Measurements from ENCODE around the gene PIGM.
"Not testable (repeated sequence)": the region's sequence is repeated elsewhere in the genome, so short reads cannot be mapped to it uniquely, and the experiment has no call there.

PIGM gene

GRCh38 chr1:160061369-160062229 is 29.8 kb upstream of the PIGM start:
- DNase-seq (ENCODE audit: low read depth in 3 of 3): no peak

- no peak for DNase-seq (ENCODE audit: low read depth in 3 of 3)
Observed at GRCh38 chr1:160058087-160058486, 26.3 kb upstream of the PIGM start.

GRCh38 chr1:160056648-160057169 is 24.9 kb upstream of the PIGM start:
- DNase-seq (ENCODE audit: low read depth in 3 of 3): no peak

GRCh38 chr1:160053548-160054365 is 22.0 kb upstream of the PIGM start:
- no peak for DNase-seq (ENCODE audit: low read depth in 3 of 3)

- no peak for DNase-seq (ENCODE audit: low read depth in 3 of 3)
Observed at GRCh38 chr1:160052936-160053335, 21.1 kb upstream of the PIGM start.

GRCh38 chr1:160050619-160051018 is 18.8 kb upstream of the PIGM start:
- DNase-seq (ENCODE audit: low read depth in 3 of 3): no peak

- DNase-seq (ENCODE audit: low read depth in 3 of 3): not testable (repeated sequence)
Observed at GRCh38 chr1:160050182-160050581, 18.4 kb upstream of the PIGM start.

- no peak for DNase-seq (ENCODE audit: low read depth in 3 of 3)
Observed at GRCh38 chr1:160049101-160049500, 17.3 kb upstream of the PIGM start.

GRCh38 chr1:160048335-160048734 is 16.5 kb upstream of the PIGM start:
- no peak for DNase-seq (ENCODE audit: low read depth in 3 of 3)

- DNase-seq (ENCODE audit: low read depth in 3 of 3): no peak
Observed at GRCh38 chr1:160047111-160047991, 15.6 kb upstream of the PIGM start.

- DNase-seq (ENCODE audit: low read depth in 3 of 3): no peak
Observed at GRCh38 chr1:160046494-160047110, 14.8 kb upstream of the PIGM start.

- DNase-seq (ENCODE audit: low read depth in 3 of 3): no peak
Observed at GRCh38 chr1:160045653-160046052, 13.9 kb upstream of the PIGM start.

GRCh38 chr1:160043543-160043942 is 11.8 kb upstream of the PIGM start:
- no peak for DNase-seq (ENCODE audit: low read depth in 3 of 3)

GRCh38 chr1:160040476-160040875 is 8.7 kb upstream of the PIGM start:
- DNase-seq (ENCODE audit: low read depth in 3 of 3): no peak

GRCh38 chr1:160032165-160032820 is 503 bp upstream of the PIGM start:
- DNase-seq (ENCODE audit: low read depth in 3 of 3): no peak

GRCh38 chr1:160030657-160031364 is 979 bp downstream of the PIGM start:
- no peak for DNase-seq (ENCODE audit: low read depth in 3 of 3)

GRCh38 chr1:160028426-160028825 is 3.4 kb downstream of the PIGM start:
- no peak for DNase-seq (ENCODE audit: low read depth in 3 of 3)

- no peak for DNase-seq (ENCODE audit: low read depth in 3 of 3)
Observed at GRCh38 chr1:160025314-160025713, 6.5 kb downstream of the PIGM start.

- no peak for DNase-seq (ENCODE audit: low read depth in 3 of 3)
Observed at GRCh38 chr1:160024195-160024905, 7.4 kb downstream of the PIGM start.

Measured in stimulated activated CD4-positive, alpha-beta T cell treated with anti-CD3 and anti-CD28 coated beads, TNF-alpha, amount 100 ng/mL, for 4 hours (primary cell).